H9 (cell line): Measurements from ENCODE around the gene TP53BP1. TPM values are rescaled to one million over a fixed set of nuclear protein-coding genes. Genes with fewer than 3 reads are reported as not detected.

Experiments
- DNase-seq: peaks from one replicate; pipeline ENCODE4 v3.0.0-alpha.2; 2017
- H2AFZ ChIP-seq: one replicate; pipeline ENCODE4 v1.6.1; 2013; ENCODE audit warnings: mild to moderate bottlenecking, low read length, control low read depth, moderate library complexity
- H2AK5ac ChIP-seq: 2 replicates; pipeline ENCODE4 v1.6.1; 2013; ENCODE audit warnings: low read length, control low read depth, mixed read lengths; ENCODE audit not compliant: insufficient read length
- H2BK120ac ChIP-seq: one replicate; pipeline ENCODE4 v1.6.1; 2013; ENCODE audit warnings: low read depth, mild to moderate bottlenecking, low read length, control low read depth, inconsistent platforms; ENCODE audit not compliant: poor library complexity, severe bottlenecking
- H2BK12ac ChIP-seq: 2 replicates; pipeline ENCODE4 v1.6.1; 2013; ENCODE audit warnings: low read length, control low read depth, mixed read lengths, low read depth; ENCODE audit not compliant: insufficient read length
- H2BK15ac ChIP-seq: 2 replicates; pipeline ENCODE4 v1.6.1; 2013; ENCODE audit warnings: low read depth, low read length, control low read depth
- H2BK20ac ChIP-seq: one replicate; pipeline ENCODE4 v1.6.1; 2013; ENCODE audit warnings: low read depth, mild to moderate bottlenecking, low read length, control low read depth, inconsistent platforms; ENCODE audit not compliant: poor library complexity, severe bottlenecking
- H2BK5ac ChIP-seq: 2 replicates; pipeline ENCODE4 v1.6.1; 2013; ENCODE audit warnings: low read length, control low read depth, mixed read lengths; ENCODE audit not compliant: insufficient read length
- H3K14ac ChIP-seq: 2 replicates; pipeline ENCODE4 v1.6.1; 2013; ENCODE audit warnings: low read length, control low read depth; ENCODE audit not compliant: insufficient read depth
- H3K18ac ChIP-seq: 2 replicates; pipeline ENCODE4 v1.6.1; 2013; ENCODE audit warnings: low read depth, mild to moderate bottlenecking, mixed read lengths, low read length, control low read depth; ENCODE audit not compliant: insufficient read length
- H3K23ac ChIP-seq: 2 replicates; pipeline ENCODE4 v1.6.1; 2013; ENCODE audit warnings: low read length, control low read depth, mixed read lengths, low read depth; ENCODE audit not compliant: insufficient read length
- H3K23me2 ChIP-seq: 2 replicates; pipeline ENCODE4 v1.6.1; 2013; ENCODE audit warnings: low read depth, mild to moderate bottlenecking, mixed read lengths, low read length, control low read depth; ENCODE audit not compliant: insufficient read length, poor library complexity, severe bottlenecking
- H3K27ac ChIP-seq: 2 replicates; pipeline ENCODE4 v1.5.1; 2013; ENCODE audit warnings: low read length, control low read depth, mixed read lengths, low read depth; ENCODE audit not compliant: insufficient read length
- H3K27me3 ChIP-seq: 2 replicates; pipeline ENCODE4 v1.6.1; 2013; ENCODE audit warnings: low read length, control low read depth, inconsistent platforms; ENCODE audit not compliant: insufficient read depth
- H3K4ac ChIP-seq: 2 replicates; pipeline ENCODE4 v1.6.1; 2013; ENCODE audit warnings: low read depth, mild to moderate bottlenecking, control low read depth, inconsistent platforms, low read length, moderate library complexity
- H3K4me1 ChIP-seq: 2 replicates; pipeline ENCODE4 v1.6.1; 2013; ENCODE audit warnings: low read length, control low read depth, inconsistent platforms; ENCODE audit not compliant: insufficient read depth
- H3K4me2 ChIP-seq: 2 replicates; pipeline ENCODE4 v1.6.1; 2013; ENCODE audit warnings: low read length, control low read depth, mixed read lengths; ENCODE audit not compliant: insufficient read length, insufficient read depth
- H3K56ac ChIP-seq: 2 replicates; pipeline ENCODE4 v1.6.1; 2013; ENCODE audit warnings: low read depth, mild to moderate bottlenecking, mixed read lengths, low read length, control low read depth; ENCODE audit not compliant: insufficient read length
- H3K79me1 ChIP-seq: 2 replicates; pipeline ENCODE4 v1.6.1; 2013; ENCODE audit warnings: low read depth, mild to moderate bottlenecking, moderate library complexity, low read length, control low read depth, inconsistent platforms; ENCODE audit not compliant: insufficient read depth, poor library complexity, severe bottlenecking
- H3K79me2 ChIP-seq: 2 replicates; pipeline ENCODE4 v1.6.1; 2013; ENCODE audit warnings: low read length, control low read depth, inconsistent platforms; ENCODE audit not compliant: insufficient read depth
- H3K9ac ChIP-seq: 2 replicates; pipeline ENCODE4 v1.6.1; 2013; ENCODE audit warnings: low read length, control low read depth, mixed read lengths; ENCODE audit not compliant: insufficient read length; ENCODE audit errors: extremely low read depth
- H3K9me3 ChIP-seq: one replicate; pipeline ENCODE4 v1.6.1; 2013; ENCODE audit warnings: low read depth, low read length, inconsistent platforms; ENCODE audit not compliant: control insufficient read depth
- H3T11ph ChIP-seq: one replicate; pipeline ENCODE4 v1.6.1; 2013; ENCODE audit warnings: mild to moderate bottlenecking, low read length, control low read depth, inconsistent platforms
- H4K20me1 ChIP-seq: one replicate; pipeline ENCODE4 v1.6.1; 2013; ENCODE audit not compliant: control insufficient read depth, insufficient read length, insufficient read depth
- H4K5ac ChIP-seq: 2 replicates; pipeline ENCODE4 v1.6.1; 2013; ENCODE audit warnings: low read depth, mild to moderate bottlenecking, mixed read lengths, low read length, control low read depth; ENCODE audit not compliant: insufficient read length
- H4K8ac ChIP-seq: replicated peaks from 2 replicates; pipeline ENCODE4 v1.6.1; 2013; ENCODE audit warnings: low read length, control low read depth, mixed read lengths, low read depth; ENCODE audit not compliant: insufficient read length
- H4K91ac ChIP-seq: 2 replicates; pipeline ENCODE4 v1.6.1; 2013; ENCODE audit warnings: low read depth, mild to moderate bottlenecking, moderate library complexity, mixed read lengths, low read length, control low read depth; ENCODE audit not compliant: insufficient read length
- H3K27ac Mint-ChIP-seq, 3 experiments: 2 replicates in 2 of 3; 3 replicates in 1 of 3; pipeline ENCODE4 v1.8.0; 2020 to 2021; ENCODE audit warnings: mixed read lengths in 3 of 3, mild to moderate bottlenecking in 1 of 3, moderate library complexity in 1 of 3
- H3K27me3 Mint-ChIP-seq: 2 replicates; pipeline ENCODE4 v1.8.0; 2021; ENCODE audit warnings: low read depth, mild to moderate bottlenecking, moderate library complexity, mixed read lengths
- H3K36me3 Mint-ChIP-seq, 3 experiments: 2 replicates in 2 of 3; 3 replicates in 1 of 3; pipeline ENCODE4 v1.8.0; 2020 to 2021; ENCODE audit warnings: low read depth in 3 of 3, mixed read lengths in 3 of 3; ENCODE audit not compliant: insufficient read depth in 1 of 3
- H3K4me1 Mint-ChIP-seq, 2 experiments: 2 replicates each; pipeline ENCODE4 v1.8.0; 2020; ENCODE audit warnings: mixed read lengths in 2 of 2
- H3K4me3 Mint-ChIP-seq, 2 experiments: 2 replicates in 1 of 2; 3 replicates in 1 of 2; pipeline ENCODE4 v1.8.0; 2020 to 2021; ENCODE audit warnings: mild to moderate bottlenecking in 2 of 2, mixed read lengths in 2 of 2, moderate library complexity in 1 of 2
- H3K9me3 Mint-ChIP-seq, 2 experiments: 2 replicates in 1 of 2; 3 replicates in 1 of 2; pipeline ENCODE4 v1.8.0; 2020; ENCODE audit warnings: mild to moderate bottlenecking in 2 of 2, mixed read lengths in 2 of 2, moderate library complexity in 1 of 2
- CTCF ChIP-seq: fragments of 200-600 bp; sonication (generic); conservative IDR thresholded peaks from 3 replicates; pipeline ENCODE4 v1.8.0; 2021; ENCODE audit warnings: antibody characterized with exemption, mild to moderate bottlenecking
- WGBS: extraction: QIAGEN DNeasy Blood & Tissue Kit; methylation state at CpG from one replicate; pipeline ENCODE4 v1.1.7; 2013; ENCODE audit warnings: missing lambda C conversion rate, low lambda C conversion rate, mixed read lengths; ENCODE audit not compliant: insufficient read length; ENCODE audit errors: extremely low coverage; 5-methylcytosine and 5-hydroxymethylcytosine counted together
- total RNA-seq: library from RNA; stranded (reverse); gene quantifications from 2 replicates; pipeline ENCODE4 v1.2.1, GENCODE V29; 2021

TP53BP1 gene
- total RNA-seq, 1 experiment from 2014 or later, result 81.5 TPM

- no peak for DNase-seq
- Histone ChIP-seq H3K14ac (no peak overlapping the region), H3K79me2 (no peaks in the 10 kb centered on the region), H4K8ac (no peak overlapping the region), H3K9ac (no peak overlapping the region), H2BK5ac (no peak overlapping the region), H4K20me1 (no peaks in the 10 kb centered on the region), H2BK12ac (no peak overlapping the region), H3K27me3 (no peaks in the 10 kb centered on the region), H3K23me2 (no peaks in the 10 kb centered on the region), H3K23ac (no peak overlapping the region), H2AK5ac (no peak overlapping the region), H3K4me1 (no peaks in the 10 kb centered on the region), H4K5ac (no peak overlapping the region), H3K9me3 (no peaks in the 10 kb centered on the region), H3K4ac (no peak overlapping the region), H2BK15ac (no peak overlapping the region), H3K18ac (no peak overlapping the region), H3K79me1 (peaks cover 9% of the 10 kb centered on the region), H2AFZ (no peak overlapping the region), H3K27ac (no peak overlapping the region), H2BK20ac (no peak overlapping the region), H3K56ac (no peak overlapping the region), H3T11ph (no peak overlapping the region), H2BK120ac (no peak overlapping the region), H3K4me2 (no peak overlapping the region), H4K91ac (no peak overlapping the region)
- TF ChIP-seq CTCF, result no peak
- Mint-ChIP-seq H3K27me3 (no peaks in the 10 kb centered on the region), H3K4me1 (peaks cover 1 to 4% of the 10 kb centered on the region in 2 experiments), H3K9me3 (no peaks in the 10 kb centered on the region), H3K36me3 (peaks cover 22 to 54% (median 34%) of the 10 kb centered on the region in 3 experiments), H3K27ac (no peak overlapping the region; a peak in 1 of 7 replicates), H3K4me3 (no peak overlapping the region)
- no CpG with 5 or more reads among the region's 2 CpGs for WGBS
Measured at GRCh38 chr15:43446344-43446743, 46.6 kb downstream of the TP53BP1 start.
